ENCODE measurements around the gene TRIM15.

TRIM15 gene

GRCh38 chr6:30207619-30208295 is 44.4 kb downstream of the TRIM15 start:
- no peak for DNase-seq (ENCODE audit: low read depth in 1 of 2, low spot score in 1 of 2)

GRCh38 chr6:30211306-30211705 is 48.0 kb downstream of the TRIM15 start:
- Histone ChIP-seq H3K27me3 (ENCODE audit: insufficient read depth, poor library complexity, severe bottlenecking) (no peaks in the 10 kb centered on the region), H3K27ac (replicated peaks) (no peak overlapping the region), H3K4me3 (replicated peaks; ENCODE audit: insufficient read depth, low read length) (no peak overlapping the region)
- no peak for DNase-seq (ENCODE audit: low read depth in 1 of 2, low spot score in 1 of 2)
- TF ChIP-seq GABPA (IDR thresholded peaks at IDR 0.05; ENCODE audit: low read depth) (no peak), SPI1 (IDR thresholded peaks at IDR 0.05; ENCODE audit: borderline replicate concordance, low read depth) (no peak)

More at GRCh38 chr6:30207619-30208295, 44.4 kb downstream of the TRIM15 start:
- Histone ChIP-seq H3K27ac (replicated peaks) (no peak overlapping the region), H3K4me3 (replicated peaks; ENCODE audit: insufficient read depth, low read length) (no peak overlapping the region), H3K27me3 (ENCODE audit: insufficient read depth, poor library complexity, severe bottlenecking) (no peaks in the 10 kb centered on the region)
- TF ChIP-seq GABPA (IDR thresholded peaks at IDR 0.05; ENCODE audit: low read depth): no peak
- no peak for TF ChIP-seq REST (IDR thresholded peaks at IDR 0.05; ENCODE audit: insufficient replicate concordance, low read depth)
- TF ChIP-seq SPI1 (IDR thresholded peaks at IDR 0.05; ENCODE audit: borderline replicate concordance, low read depth): no peak
- no peak for TF ChIP-seq CTCF (IDR thresholded peaks at IDR 0.05; ENCODE audit: insufficient read depth, low read length)
- no peak for TF ChIP-seq POLR2AphosphoS5 (IDR thresholded peaks at IDR 0.05; ENCODE audit: low read depth)

DNA sequence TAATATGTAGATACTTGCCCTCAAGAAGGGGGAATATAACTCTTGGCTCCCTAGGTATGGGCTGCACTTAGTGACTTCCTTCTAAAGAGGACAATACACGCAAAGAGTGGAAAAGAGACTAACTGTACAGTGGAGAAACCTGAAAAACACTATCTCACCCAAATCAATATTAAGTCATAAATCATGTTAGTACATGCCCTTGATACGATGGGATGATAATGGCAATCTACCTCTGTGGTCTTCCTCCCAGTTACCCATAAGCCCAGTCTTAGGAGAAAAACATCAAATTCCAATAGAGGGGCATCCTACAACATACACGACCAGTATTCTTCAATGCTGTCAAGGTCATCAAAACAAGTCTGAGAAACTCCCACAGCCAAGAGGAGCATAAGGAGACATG is 48.6 kb downstream of the TRIM15 start:
- no peak for TF ChIP-seq CTCF (IDR thresholded peaks at IDR 0.05; ENCODE audit: insufficient read depth, low read length)
- no peak for TF ChIP-seq POLR2AphosphoS5 (IDR thresholded peaks at IDR 0.05; ENCODE audit: low read depth)
- TF ChIP-seq GABPA (IDR thresholded peaks at IDR 0.05; ENCODE audit: low read depth): no peak
- TF ChIP-seq SPI1 (IDR thresholded peaks at IDR 0.05; ENCODE audit: borderline replicate concordance, low read depth): no peak
- TF ChIP-seq REST (IDR thresholded peaks at IDR 0.05; ENCODE audit: insufficient replicate concordance, low read depth): no peak
- no peaks in the 10 kb centered on the region for H3K27me3 ChIP-seq (ENCODE audit: insufficient read depth, poor library complexity, severe bottlenecking)
- no peak for DNase-seq (ENCODE audit: low read depth in 1 of 2, low spot score in 1 of 2)
- H3K27ac ChIP-seq (replicated peaks): no peak overlapping the region
- H3K4me3 ChIP-seq (replicated peaks; ENCODE audit: insufficient read depth, low read length): no peak overlapping the region; the same call in 1 of the 2 replicates

DNA sequence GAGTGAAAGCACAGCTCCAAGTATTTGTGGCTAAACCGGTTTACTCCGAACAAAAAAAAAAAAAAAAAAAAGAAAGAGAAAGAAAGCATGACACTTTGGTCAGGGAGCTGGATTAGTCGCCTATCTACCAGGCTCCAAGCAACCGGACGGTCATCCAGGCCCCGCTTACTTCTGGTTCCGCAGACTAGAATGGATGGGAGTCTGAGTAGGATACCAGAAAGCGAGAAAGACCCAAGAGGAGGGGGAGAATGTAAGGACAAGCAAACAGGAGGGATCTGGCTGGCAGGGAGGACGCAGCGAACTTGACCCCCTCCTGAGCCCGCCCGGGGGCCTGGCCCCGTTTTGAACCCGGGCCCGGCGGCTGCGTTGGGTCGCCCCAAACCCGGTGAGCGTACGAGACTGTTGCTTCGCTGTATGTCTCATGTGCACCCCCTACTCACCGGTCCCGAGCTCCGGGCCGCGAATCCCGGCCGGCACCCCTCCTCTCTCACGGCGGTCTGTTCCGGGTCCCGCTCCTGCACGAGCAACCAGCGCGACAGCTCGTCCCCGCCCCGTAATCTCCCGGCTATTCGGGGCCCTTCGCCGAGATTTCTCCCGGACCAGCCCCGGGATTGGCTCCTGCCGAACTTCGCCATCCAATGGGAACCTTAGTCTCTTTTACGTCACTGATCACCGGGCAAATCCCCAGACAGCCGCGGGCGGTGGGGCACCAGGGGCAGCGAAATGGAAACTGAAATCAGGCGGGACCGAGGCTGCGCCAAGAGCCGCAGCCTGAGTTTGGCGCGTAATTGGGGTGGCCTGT is 49.7 kb downstream of the TRIM15 start, which contains the start of gene TRIM26:
TRIM26 (minus strand) TSS at position 542 of the 802 bp plus-strand sequence. CDS start 14,303 bp downstream, outside the sequence.
- DNase-seq (ENCODE audit: low read depth in 1 of 2, low spot score in 1 of 2): peak; percentile 85 to 98
- peak within 1 kb of the TSS; percentile 79 for H3K27ac ChIP-seq (replicated peaks)
- H3K4me3 ChIP-seq (replicated peaks; ENCODE audit: insufficient read depth, low read length): peak within 1 kb of the TSS; percentile 67
- peak; percentile 77 for TF ChIP-seq POLR2AphosphoS5 (IDR thresholded peaks at IDR 0.05; ENCODE audit: low read depth)
- no peak for TF ChIP-seq REST (IDR thresholded peaks at IDR 0.05; ENCODE audit: insufficient replicate concordance, low read depth)
- TF ChIP-seq CTCF (IDR thresholded peaks at IDR 0.05; ENCODE audit: insufficient read depth, low read length): no peak
- TF ChIP-seq GABPA (IDR thresholded peaks at IDR 0.05; ENCODE audit: low read depth): no peak
- TF ChIP-seq SPI1 (IDR thresholded peaks at IDR 0.05; ENCODE audit: borderline replicate concordance, low read depth): no peak
- no peaks in the 10 kb centered on the region for H3K27me3 ChIP-seq (ENCODE audit: insufficient read depth, poor library complexity, severe bottlenecking)

Data from HL-60 (cell line).